ENCODE results near the gene MOCS1. TPM values are rescaled to one million over a fixed set of nuclear protein-coding genes. Genes with fewer than 3 reads are reported as not detected.
"Not testable (repeated sequence)": the region's sequence is repeated elsewhere in the genome, so short reads cannot be mapped to it uniquely, and the experiment has no call there.

MOCS1 gene
- total RNA-seq, 1 donor from 2014 or later: 15.9 TPM

DNA sequence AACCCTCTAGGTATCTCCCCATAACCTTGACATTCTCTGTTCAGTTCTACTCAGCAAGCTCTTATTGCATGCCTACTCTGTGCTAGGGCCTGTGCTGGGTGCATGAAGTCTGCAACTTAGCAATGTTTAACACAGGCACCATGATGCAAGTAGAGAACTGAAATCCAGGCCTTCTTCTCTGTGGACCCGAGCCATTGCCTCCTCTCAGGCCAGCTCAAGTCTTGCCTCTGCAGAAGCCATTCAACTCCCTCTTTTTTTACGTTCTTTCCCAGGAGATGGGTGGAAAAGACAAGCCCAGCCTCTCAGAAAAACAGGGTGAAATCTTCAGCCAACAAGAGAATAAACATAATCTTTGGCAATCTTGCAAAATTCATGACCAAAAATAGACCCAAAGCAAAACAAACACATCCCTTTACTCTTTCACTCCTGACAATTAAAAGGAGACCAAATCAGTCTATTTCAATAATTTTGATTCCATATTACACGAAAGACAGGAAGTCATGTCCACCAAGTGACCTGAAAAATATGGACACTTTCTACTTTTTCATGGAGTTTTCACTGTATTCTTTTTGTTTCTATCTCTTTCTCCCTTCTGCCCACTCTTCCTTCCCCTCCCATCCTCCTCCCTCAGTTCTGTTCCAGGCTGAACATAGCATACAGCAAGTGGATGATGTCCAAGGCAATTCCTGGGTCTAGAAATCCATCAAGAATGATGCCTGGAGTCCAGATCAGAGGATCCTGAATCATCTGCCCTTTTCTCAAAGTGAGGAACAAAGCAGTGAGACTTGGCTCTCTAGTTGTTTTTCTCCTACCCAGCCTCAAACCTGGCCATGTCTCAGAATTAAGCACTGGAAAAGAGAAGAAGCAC is 45.4 kb upstream of the MOCS1 start:
- Mint-ChIP-seq H3K27ac (no peak overlapping the region), H3K36me3 (ENCODE audit: insufficient read depth) (no peaks in the 10 kb centered on the region), H3K27me3 (peaks cover 16% of the 10 kb centered on the region), H3K4me1 (ENCODE audit: low read depth) (peaks cover 4% of the 10 kb centered on the region), H3K4me3 (ENCODE audit: low read depth) (no peak overlapping the region), H3K9me3 (ENCODE audit: low read depth) (no peaks in the 10 kb centered on the region)
- DNase-seq (ENCODE audit: low spot score, unreplicated experiment): no peak
- TF ChIP-seq, protein P1, sequence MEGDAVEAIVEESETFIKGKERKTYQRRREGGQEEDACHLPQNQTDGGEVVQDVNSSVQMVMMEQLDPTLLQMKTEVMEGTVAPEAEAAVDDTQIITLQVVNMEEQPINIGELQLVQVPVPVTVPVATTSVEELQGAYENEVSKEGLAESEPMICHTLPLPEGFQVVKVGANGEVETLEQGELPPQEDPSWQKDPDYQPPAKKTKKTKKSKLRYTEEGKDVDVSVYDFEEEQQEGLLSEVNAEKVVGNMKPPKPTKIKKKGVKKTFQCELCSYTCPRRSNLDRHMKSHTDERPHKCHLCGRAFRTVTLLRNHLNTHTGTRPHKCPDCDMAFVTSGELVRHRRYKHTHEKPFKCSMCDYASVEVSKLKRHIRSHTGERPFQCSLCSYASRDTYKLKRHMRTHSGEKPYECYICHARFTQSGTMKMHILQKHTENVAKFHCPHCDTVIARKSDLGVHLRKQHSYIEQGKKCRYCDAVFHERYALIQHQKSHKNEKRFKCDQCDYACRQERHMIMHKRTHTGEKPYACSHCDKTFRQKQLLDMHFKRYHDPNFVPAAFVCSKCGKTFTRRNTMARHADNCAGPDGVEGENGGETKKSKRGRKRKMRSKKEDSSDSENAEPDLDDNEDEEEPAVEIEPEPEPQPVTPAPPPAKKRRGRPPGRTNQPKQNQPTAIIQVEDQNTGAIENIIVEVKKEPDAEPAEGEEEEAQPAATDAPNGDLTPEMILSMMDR (IDR thresholded peaks at IDR 0.05; ENCODE audit: unreplicated experiment): no peak

DNA sequence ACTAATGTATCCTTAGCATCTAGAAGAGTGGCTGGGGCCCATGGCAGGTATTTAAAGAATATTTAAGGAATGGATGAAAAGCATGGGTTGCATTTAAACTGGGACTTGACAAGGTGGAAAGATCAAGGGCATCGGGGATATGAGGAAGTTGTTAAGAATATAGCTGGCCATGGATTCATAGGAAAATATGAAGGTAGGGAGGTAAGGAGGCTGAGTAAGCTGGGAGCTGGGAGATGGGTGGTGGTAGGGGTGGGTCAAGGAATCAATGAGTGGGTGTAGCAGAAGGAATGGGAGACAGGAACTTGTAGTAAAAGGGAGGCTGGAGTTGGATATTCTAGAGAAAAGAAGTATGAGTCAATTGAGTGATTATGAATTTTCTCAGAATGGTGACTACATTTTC is 44.0 kb upstream of the MOCS1 start:
- H3K36me3 Mint-ChIP-seq (ENCODE audit: insufficient read depth): no peaks in the 10 kb centered on the region
- DNase-seq (ENCODE audit: low spot score, unreplicated experiment): no peak
- no peak overlapping the region for H3K27ac Mint-ChIP-seq
- peaks cover 4% of the 10 kb centered on the region for H3K4me1 Mint-ChIP-seq (ENCODE audit: low read depth)
- H3K4me3 Mint-ChIP-seq (ENCODE audit: low read depth): no peak overlapping the region
- peaks cover 23% of the 10 kb centered on the region for H3K27me3 Mint-ChIP-seq
- no peaks in the 10 kb centered on the region for H3K9me3 Mint-ChIP-seq (ENCODE audit: low read depth)
- TF ChIP-seq, protein P1 (IDR thresholded peaks at IDR 0.05; ENCODE audit: unreplicated experiment): no peak

DNA sequence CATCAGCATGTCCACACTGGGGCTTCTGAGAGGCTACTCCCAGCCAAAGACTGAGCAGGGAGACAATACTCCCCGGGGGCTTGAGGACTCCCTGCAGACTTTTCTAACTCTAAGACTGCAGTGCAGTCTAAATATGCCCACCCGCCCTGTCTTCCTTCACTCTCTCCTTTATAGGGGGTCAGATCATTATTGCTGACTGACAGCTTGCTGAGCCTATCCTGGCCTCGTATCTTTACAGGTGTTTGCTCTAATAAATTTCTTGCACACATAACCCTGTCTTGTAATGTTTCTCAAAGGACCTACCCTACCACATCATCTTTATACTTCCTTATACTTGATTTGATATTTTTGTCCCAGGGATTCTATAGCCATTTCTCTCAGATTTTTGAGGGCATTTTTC is 39.4 kb upstream of the MOCS1 start:
- Mint-ChIP-seq H3K4me1 (ENCODE audit: low read depth) (no peaks in the 10 kb centered on the region), H3K27ac (no peak overlapping the region), H3K9me3 (ENCODE audit: low read depth) (no peaks in the 10 kb centered on the region), H3K36me3 (ENCODE audit: insufficient read depth) (no peaks in the 10 kb centered on the region), H3K4me3 (ENCODE audit: low read depth) (no peak overlapping the region), H3K27me3 (peaks cover 23% of the 10 kb centered on the region)
- no peak for DNase-seq (ENCODE audit: low spot score, unreplicated experiment)
- TF ChIP-seq, protein P1 (IDR thresholded peaks at IDR 0.05; ENCODE audit: unreplicated experiment): no peak

DNA sequence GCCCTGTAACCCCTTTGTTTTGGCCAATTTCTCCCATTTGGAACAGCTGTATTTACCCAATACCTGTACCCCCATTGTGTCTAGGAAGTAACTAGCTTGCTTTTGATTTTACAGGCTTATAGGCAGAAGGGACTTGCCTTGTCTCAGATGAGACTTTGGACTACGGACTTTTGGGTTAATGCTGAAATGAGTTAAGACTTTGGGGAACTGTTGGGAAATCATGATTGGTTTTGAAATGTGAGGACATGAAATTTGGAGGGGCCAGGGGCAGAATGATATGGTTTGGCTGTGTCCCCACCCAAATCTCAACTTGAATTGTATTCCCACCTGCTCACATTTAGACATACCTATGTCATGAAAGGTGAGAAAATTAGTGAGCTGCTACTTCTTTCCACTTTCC is 38.5 kb upstream of the MOCS1 start:
- H3K27me3 Mint-ChIP-seq: peaks cover 20% of the 10 kb centered on the region
- H3K36me3 Mint-ChIP-seq (ENCODE audit: insufficient read depth); DNase-seq (ENCODE audit: low spot score, unreplicated experiment); H3K9me3 Mint-ChIP-seq (ENCODE audit: low read depth); H3K4me1 Mint-ChIP-seq (ENCODE audit: low read depth); H3K4me3 Mint-ChIP-seq (ENCODE audit: low read depth); H3K27ac Mint-ChIP-seq: not testable (repeated sequence)

DNA sequence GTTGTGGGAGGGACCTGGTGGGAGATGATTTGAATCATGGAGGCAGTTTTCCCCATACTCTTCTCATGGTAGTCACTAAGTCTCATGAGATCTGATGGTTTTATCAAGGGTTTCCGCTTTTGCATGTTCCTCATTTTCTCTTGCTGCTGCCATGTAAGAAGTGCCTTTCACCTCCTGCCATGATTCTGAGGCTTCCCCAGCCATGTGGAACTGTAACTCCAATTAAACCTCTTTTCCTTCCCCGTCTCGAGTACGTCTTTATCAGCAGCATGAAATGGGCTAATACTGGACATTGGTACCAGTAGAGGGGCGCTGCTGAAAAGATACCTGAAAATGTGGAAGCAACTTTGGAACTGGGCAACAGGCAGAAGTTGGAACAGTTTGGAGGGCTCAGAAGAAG is 36.9 kb upstream of the MOCS1 start:
- DNase-seq (ENCODE audit: low spot score, unreplicated experiment); H3K9me3 Mint-ChIP-seq (ENCODE audit: low read depth); H3K27ac Mint-ChIP-seq; H3K4me1 Mint-ChIP-seq (ENCODE audit: low read depth); H3K4me3 Mint-ChIP-seq (ENCODE audit: low read depth); H3K36me3 Mint-ChIP-seq (ENCODE audit: insufficient read depth): not testable (repeated sequence)
- peaks cover 20% of the 10 kb centered on the region for H3K27me3 Mint-ChIP-seq

DNA sequence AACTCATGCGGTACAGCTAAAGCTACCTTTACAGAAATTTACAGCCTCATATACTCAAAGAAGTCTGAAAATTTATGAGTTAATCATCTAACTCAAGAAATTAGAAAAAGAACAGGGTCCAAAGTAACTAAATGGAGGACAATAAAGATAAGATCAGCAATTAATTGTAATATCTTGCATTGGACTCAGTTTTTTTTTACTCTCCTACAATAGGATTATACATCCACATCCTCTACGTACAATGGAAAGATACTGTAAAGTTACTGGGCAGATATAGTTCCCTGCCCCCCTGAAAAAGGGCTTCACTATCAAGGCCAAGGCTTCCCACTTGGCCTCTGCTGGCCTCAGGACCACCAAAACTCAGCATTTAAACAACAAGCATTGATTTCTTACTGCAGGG is 31.5 kb upstream of the MOCS1 start:
- TF ChIP-seq, protein P1 (IDR thresholded peaks at IDR 0.05; ENCODE audit: unreplicated experiment): no peak
- Mint-ChIP-seq H3K27me3 (peaks cover 6% of the 10 kb centered on the region), H3K4me3 (ENCODE audit: low read depth) (no peak overlapping the region), H3K9me3 (ENCODE audit: low read depth) (no peaks in the 10 kb centered on the region), H3K27ac (no peak overlapping the region), H3K36me3 (ENCODE audit: insufficient read depth) (no peaks in the 10 kb centered on the region), H3K4me1 (ENCODE audit: low read depth) (peaks cover 13% of the 10 kb centered on the region)
- DNase-seq (ENCODE audit: low spot score, unreplicated experiment): no peak
